Heart left ventricle (tissue), 13 donors: ENCODE measurements around the gene KANSL3.

Experiments
- CTCF ChIP-seq, 12 donors: fragments of 200-600 bp; sonication (generic) in 4 of 12; IDR thresholded peaks; one replicate each; pipeline versions ENCODE4 v1.5.0 to v1.8.0; 2018 to 2022; ENCODE audit warnings: antibody characterized with exemption in 12 of 12, mild to moderate bottlenecking in 5 of 12
- POLR2A ChIP-seq, 2 donors: fragments of 450-650 bp; IDR thresholded peaks; one replicate each; pipeline ENCODE4 v1.6.1; 2017; ENCODE audit warnings: antibody characterized with exemption in 2 of 2, mild to moderate bottlenecking in 2 of 2, moderate library complexity in 2 of 2
- donor health status: ischemic (EF 13 %, LVEDD 7.1; RV severe dilation, severe dysfunction).
- donor health status: DM: no; HTN: yes; CAD: no.
- donor health status: DM: no; HTN: no; CAD: no.
- donor health status: ischemic (EF 25% LVEDD 6.9; RV normal size, moderate dysfunction).
- donor health status: ischemic (EF 25% LVEDD 5.7; RV mildly dilated, moderate dysfunction).
- donor health status: ischemic (EF 35%, LVEDD 5.7; RV mildly dilated, moderate dysfunction).
- donor health status: nonischemic (EF 11% LVEDD 7.7; RV severe dilation, severe dysfunction).
- donor health status: DM: yes; HTN: yes; CAD: no.
- donor health status: PGD.
- donor health status: ischemic (EF 29% LVEDD 5.4; RV normal size, mild dysfunction).
- donor health status: nonischemic (EF 23%, LVEDD 6.1; RV moderate dilation, normal function).

GRCh38 chr2:96608469-96609455 lies 29.4 kb downstream of the KANSL3 start:
- TF ChIP-seq CTCF (IDR thresholded peaks at IDR 0.05) (no peak), POLR2A (IDR thresholded peaks at IDR 0.05) (no peak)
